ENCODE data around the gene CCM2.

CCM2 gene

DNA sequence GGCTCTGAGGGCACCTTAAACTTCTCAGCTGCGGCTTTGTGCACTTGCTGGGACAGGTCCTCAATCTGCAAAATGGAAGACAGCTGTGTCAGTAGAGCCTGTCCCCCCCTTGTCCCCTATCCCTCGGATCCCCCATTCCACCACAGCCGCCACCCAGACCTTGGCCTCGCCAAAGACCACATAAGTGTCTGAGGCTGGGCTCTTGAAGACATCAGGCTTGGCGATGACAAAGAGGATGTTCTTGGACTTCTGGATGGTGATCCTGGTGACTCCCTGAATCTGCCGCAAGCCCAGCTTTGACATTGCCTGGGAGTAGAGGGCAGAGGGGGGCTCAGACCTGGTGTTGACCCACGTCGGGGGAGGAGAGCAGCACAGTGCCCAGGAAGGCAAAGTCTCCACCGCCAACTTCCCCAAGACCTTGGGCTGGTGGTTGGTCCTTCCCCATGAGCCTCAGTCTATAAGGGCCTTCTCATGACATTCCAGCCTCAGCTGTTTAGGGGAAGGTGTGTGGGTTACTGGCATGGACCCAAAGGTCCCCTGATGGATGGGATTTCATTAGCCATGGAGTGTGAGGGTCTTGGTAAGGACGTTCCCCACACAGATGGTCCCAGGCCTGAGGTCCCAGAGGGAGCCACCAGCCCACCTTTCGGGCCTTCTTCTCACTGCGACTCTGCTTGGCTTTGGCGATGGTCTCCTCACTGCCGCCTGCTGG, 81.1 kb downstream of the CCM2 start:
- Histone ChIP-seq H3K36me3 (replicated peaks) (no peaks in the 10 kb centered on the region), H3K9me3 (no peaks in the 10 kb centered on the region), H3K4me3 (no peak overlapping the region), H3K27me3 (ENCODE audit: low read depth) (no peaks in the 10 kb centered on the region), H3K4me1 (no peaks in the 10 kb centered on the region)
- in situ Hi-C loops (cut with MboI; ENCODE audit: low sequenced_read_pairs), result no loop called here
- no peak for DNase-seq (ENCODE audit: low spot score in 2 of 2)

DNA sequence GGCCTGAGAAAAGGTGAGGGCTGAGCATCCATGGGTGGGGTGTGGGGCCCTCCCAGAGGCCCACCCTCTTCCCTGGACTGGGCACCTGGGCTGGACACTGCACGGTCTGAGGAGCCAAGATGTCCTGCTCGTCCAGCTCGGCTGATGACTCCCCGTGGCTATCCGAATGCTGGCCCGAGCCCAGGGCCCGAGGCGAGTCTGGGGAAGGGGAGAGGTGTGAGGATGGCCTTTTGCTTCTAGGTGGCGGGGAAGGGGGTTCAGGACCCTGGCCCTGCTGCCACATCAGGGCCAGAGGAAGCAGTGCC, 81.6 kb downstream of the CCM2 start:
- Histone ChIP-seq H3K4me3 (no peak overlapping the region), H3K27me3 (ENCODE audit: low read depth) (no peaks in the 10 kb centered on the region), H3K36me3 (replicated peaks) (no peaks in the 10 kb centered on the region), H3K4me1 (no peaks in the 10 kb centered on the region), H3K9me3 (no peaks in the 10 kb centered on the region)
- in situ Hi-C loops (cut with MboI; ENCODE audit: low sequenced_read_pairs), result no loop called here
- no peak for DNase-seq (ENCODE audit: low spot score in 2 of 2)

DNA sequence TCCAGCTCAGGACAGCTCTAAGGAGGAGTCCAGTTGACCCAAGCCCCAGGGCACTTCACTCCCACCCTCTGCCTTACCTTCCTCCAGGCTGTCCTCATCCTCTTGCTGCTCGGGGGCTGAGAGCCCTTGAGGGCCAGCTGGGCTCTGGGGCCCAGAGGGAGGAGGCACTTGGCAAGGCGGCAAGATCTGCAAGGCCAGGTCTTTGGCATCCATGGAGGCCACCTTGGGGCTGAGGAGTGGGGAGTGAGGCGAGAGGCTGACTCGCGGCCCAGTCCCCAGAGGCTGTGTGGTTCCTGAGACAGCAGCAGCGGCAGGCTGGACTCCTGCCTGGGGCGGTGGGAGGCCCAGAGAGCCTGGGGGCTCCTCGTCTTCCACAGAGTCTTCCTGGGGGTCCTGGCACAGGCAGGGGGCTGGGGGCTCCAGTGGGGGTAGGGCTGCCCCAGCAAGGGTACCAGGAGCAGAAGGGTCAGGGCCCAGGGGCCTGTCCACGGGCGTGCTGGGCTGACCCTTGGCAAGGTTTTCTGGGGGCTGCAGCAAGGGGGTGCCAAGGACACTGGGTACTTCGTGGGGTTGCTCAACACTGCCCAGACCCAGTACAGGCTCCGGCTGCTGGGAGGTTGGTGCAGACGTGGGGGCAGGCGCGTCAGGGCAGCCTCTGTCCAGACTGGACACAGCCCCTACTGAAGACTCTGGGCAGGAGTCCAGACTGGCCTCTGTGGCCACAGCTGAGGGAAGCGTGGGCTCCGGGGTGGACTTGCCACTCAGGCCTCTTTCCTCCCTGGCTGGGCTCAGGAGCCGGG, 82.2 kb downstream of the CCM2 start:
- Histone ChIP-seq H3K27me3 (ENCODE audit: low read depth) (no peaks in the 10 kb centered on the region), H3K9me3 (no peaks in the 10 kb centered on the region), H3K36me3 (replicated peaks) (no peaks in the 10 kb centered on the region), H3K4me1 (no peaks in the 10 kb centered on the region), H3K4me3 (no peak overlapping the region)
- DNase-seq (ENCODE audit: low spot score in 2 of 2), result no peak
- in situ Hi-C loops (cut with MboI; ENCODE audit: low sequenced_read_pairs), result no loop called here

DNA sequence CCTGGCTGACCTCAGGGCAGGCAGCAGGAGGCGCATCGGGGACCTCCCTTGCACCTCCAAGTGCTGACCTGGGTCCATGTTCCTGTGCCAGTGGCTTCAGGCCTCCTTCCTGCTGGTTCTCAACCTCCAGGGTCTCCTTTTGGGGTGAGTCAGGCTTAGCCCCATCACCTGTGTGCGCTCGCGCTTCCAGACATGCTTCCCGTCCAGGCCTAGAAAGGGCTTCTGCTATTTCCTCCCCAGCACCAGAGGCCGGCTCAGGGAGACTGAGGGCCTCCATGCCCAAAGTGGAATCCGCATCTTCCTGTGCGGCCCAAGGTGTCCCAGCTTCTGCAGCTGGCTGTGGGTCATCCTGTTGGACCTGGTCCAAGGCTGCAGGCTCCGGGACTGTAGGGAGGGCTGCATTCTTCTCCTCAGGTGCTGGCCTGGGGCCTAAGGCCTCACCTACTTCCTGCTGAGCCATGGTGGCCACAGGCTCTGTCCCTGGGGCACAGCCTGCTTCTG, 82.9 kb downstream of the CCM2 start:
- in situ Hi-C loops (cut with MboI; ENCODE audit: low sequenced_read_pairs), result no loop called here
- no peak for DNase-seq (ENCODE audit: low spot score in 2 of 2)

GRCh38 chr7:45084336-45084735, 84.3 kb downstream of the CCM2 start:
- Histone ChIP-seq H3K36me3 (replicated peaks) (no peaks in the 10 kb centered on the region), H3K4me1 (no peaks in the 10 kb centered on the region), H3K27me3 (ENCODE audit: low read depth) (no peaks in the 10 kb centered on the region), H3K4me3 (no peak overlapping the region), H3K9me3 (no peaks in the 10 kb centered on the region)
- DNase-seq (ENCODE audit: low spot score in 2 of 2), result no peak
- in situ Hi-C loops (cut with MboI; ENCODE audit: low sequenced_read_pairs), result no loop called here

More for the DNA sequence above, 82.9 kb downstream of the CCM2 start:
- Histone ChIP-seq H3K36me3 (replicated peaks) (no peaks in the 10 kb centered on the region), H3K4me1 (no peaks in the 10 kb centered on the region), H3K27me3 (ENCODE audit: low read depth) (no peaks in the 10 kb centered on the region), H3K4me3 (no peak overlapping the region), H3K9me3 (no peaks in the 10 kb centered on the region)

DNA sequence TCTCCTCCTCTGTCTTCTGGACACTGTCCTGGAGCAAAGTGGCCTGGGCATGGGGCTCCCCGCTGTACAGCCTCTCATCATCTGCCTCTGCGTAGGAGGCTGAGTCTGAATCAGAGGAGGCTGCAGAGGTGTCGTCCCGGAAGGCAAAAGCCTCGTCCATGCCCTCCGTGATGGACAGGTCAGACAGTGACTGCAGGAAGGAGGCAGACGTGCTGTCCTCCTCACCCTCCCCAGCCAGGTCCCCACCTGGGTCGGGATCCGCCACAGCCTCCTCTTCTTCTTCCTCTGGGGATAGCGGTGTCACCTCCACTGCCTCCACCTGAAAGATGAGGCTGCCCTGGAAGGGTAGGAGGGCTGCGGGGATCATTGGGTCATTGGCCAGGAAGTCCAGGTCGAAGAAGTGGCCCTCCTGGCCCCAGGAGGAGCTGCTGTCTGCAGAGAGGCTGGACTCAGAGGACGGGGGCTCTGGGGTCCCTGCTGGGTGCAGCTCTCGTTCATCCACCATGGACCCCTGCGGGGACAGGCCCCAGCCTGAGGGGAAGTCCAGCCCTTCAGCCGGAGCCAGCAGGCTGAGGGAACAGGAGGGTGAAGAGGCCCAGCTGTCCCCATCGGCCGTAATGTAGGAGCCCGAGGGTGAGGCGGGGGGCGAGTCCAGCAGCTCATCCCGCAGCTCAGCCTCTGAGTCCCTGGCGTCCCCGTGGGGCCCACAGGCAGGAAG, 85.1 kb downstream of the CCM2 start:
- Histone ChIP-seq H3K27me3 (ENCODE audit: low read depth) (0 out of 2 replicates have a peak, but pooled peaks cover 4% of the 10 kb centered on the region), H3K4me3 (no peak overlapping the region), H3K36me3 (replicated peaks) (no peaks in the 10 kb centered on the region), H3K9me3 (no peaks in the 10 kb centered on the region), H3K4me1 (no peaks in the 10 kb centered on the region)
- DNase-seq (ENCODE audit: low spot score in 2 of 2), result no peak
- in situ Hi-C loops (cut with MboI; ENCODE audit: low sequenced_read_pairs), result no loop called here

GRCh38 chr7:45085619-45086200, 85.7 kb downstream of the CCM2 start:
- H3K36me3 ChIP-seq (replicated peaks), result no peaks in the 10 kb centered on the region
- H3K27me3 ChIP-seq (ENCODE audit: low read depth), result 0 out of 2 replicates have a peak, but pooled peaks cover 4% of the 10 kb centered on the region
- no peak for DNase-seq (ENCODE audit: low spot score in 2 of 2)
- H3K4me3 ChIP-seq, result no peak overlapping the region
- in situ Hi-C loops (cut with MboI; ENCODE audit: low sequenced_read_pairs), result no loop called here
- H3K4me1 ChIP-seq, result no peaks in the 10 kb centered on the region
- H3K9me3 ChIP-seq, result no peaks in the 10 kb centered on the region

DNA sequence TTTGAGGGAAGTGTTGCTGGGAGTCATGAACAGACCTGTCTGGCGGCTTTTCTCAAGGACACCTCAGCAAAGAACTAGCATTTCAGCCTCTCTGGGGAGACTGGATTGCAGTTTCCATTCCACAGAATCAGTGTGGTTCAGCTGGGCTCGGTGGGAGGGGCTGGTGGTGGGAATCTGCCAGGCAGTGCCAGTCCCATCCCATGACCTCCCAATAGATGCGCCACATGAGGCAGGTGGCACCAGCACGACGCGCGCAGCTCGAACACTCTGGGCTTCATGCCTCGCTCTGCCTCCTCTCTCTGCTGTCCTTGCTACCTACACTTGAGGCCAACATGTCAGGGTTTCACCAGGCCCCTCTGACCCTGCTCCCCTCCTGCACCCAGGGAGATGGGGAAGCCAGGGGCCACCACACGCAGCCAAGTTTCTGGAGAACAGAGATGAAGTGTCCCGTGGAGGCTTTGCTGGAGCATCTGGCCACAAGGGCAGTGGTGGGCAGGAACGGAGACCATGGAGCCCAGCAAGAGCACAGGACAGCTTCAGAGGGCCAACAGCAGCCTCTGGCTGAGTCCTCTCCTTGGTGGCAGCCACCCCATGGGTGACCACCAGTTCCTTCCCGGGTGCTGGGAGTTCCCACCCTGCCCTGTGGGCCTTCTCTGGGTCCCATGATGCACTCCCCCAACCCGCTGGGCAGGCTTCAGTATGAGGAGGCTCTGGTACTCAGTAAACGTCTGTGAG, 86.5 kb downstream of the CCM2 start:
- Histone ChIP-seq H3K36me3 (replicated peaks) (no peaks in the 10 kb centered on the region), H3K9me3 (no peaks in the 10 kb centered on the region), H3K4me3 (no peak overlapping the region), H3K27me3 (ENCODE audit: low read depth) (0 out of 2 replicates have a peak, but pooled peaks cover 4% of the 10 kb centered on the region), H3K4me1 (no peaks in the 10 kb centered on the region)
- in situ Hi-C loops (cut with MboI; ENCODE audit: low sequenced_read_pairs), result no loop called here
- no peak for DNase-seq (ENCODE audit: low spot score in 2 of 2)

- Histone ChIP-seq H3K27me3 (ENCODE audit: low read depth) (0 out of 2 replicates have a peak, but pooled peaks cover 4% of the 10 kb centered on the region), H3K4me1 (0 out of 2 replicates have a peak, but pooled peaks cover 3% of the 10 kb centered on the region), H3K9me3 (no peaks in the 10 kb centered on the region), H3K36me3 (replicated peaks) (no peaks in the 10 kb centered on the region), H3K4me3 (no peak overlapping the region)
- in situ Hi-C loops (cut with MboI; ENCODE audit: low sequenced_read_pairs), result no loop called here
- DNase-seq (ENCODE audit: low spot score in 2 of 2), result no peak
Observed at GRCh38 chr7:45087301-45088145, 87.5 kb downstream of the CCM2 start.

DNA sequence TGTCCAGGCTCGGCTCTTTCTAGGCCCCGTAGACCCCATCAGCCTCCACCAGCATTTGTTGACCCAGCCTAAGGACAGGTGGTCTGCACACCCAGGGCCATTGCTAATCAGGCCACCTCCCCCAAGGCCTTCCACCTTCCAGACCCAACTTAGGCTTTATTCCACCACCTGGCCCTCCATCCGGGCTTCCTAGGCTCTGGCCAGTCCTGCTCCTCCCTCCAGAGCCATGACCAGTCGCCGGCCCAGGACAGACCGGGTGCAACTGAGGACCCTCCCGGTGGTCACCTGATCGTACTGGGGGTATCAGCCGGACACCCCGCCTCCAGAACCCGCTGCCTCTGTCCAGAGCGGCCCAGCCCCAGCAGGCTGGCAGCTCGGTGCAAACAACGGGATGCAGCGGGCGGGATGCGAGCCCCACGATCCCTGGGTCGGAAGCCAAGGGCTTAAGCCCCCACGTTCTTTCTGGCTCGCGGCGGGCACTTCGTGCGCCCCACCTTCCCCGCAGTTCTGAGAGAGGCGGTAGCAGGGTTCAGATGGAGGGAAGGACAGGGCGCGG, 88.2 kb downstream of the CCM2 start:
- Histone ChIP-seq H3K27me3 (ENCODE audit: low read depth) (0 out of 2 replicates have a peak, but pooled peaks cover 4% of the 10 kb centered on the region), H3K4me3 (no peak overlapping the region), H3K4me1 (0 out of 2 replicates have a peak, but pooled peaks cover 6% of the 10 kb centered on the region), H3K36me3 (replicated peaks) (no peaks in the 10 kb centered on the region), H3K9me3 (no peaks in the 10 kb centered on the region)
- no peak for DNase-seq (ENCODE audit: low spot score in 2 of 2)
- in situ Hi-C loops (cut with MboI; ENCODE audit: low sequenced_read_pairs), result no loop called here

DNA sequence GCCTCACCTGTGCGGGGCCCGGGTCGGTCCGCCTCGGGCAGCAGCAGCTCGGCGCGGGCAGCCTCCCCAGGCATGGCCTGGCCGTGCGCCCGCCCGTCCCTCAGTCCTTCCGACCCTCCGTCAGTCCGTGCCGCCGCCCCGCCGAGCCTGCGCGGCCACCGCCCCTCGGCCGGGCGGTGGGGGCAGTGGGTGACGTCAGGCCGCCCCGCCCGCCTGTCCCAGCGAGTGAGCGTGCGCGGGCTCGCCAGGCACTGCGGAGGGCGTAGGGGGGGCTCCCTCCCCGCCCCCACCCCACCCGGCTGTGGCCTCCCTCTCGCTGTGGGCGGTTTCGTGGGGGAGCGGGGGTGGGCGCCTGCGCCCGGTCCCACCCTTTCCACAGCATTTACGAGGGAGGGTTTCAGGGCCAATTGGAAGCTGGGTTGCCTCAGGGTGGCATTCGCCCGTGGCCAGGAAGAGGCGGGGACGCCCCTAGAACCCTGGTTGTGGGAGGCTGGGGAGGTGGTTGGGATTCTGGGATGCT, 88.9 kb downstream of the CCM2 start, which contains the start of gene NACAD:
TSS of gene NACAD (minus strand) at position 149 of the 520 bp plus-strand sequence. CDS start at position 74, 75 bp downstream.
- Histone ChIP-seq H3K27me3 (ENCODE audit: low read depth) (0 out of 2 replicates have a peak, but pooled peaks cover 4% of the 10 kb centered on the region), H3K9me3 (no peaks in the 10 kb centered on the region), H3K4me3 (peak within 1 kb of the TSS; percentile 36), H3K36me3 (replicated peaks) (no peaks in the 10 kb centered on the region), H3K4me1 (0 out of 2 replicates have a peak, but pooled peaks cover 6% of the 10 kb centered on the region)
- DNase-seq (ENCODE audit: low spot score in 2 of 2), result peak in 1 of 2 experiments; percentile 43
- in situ Hi-C loops (cut with MboI; ENCODE audit: low sequenced_read_pairs), result no loop called here

Measured in HAP-1 (cell line).